CD14-positive monocyte (primary cell): ENCODE data around the gene HINFP. TPM values are rescaled to one million over a fixed set of nuclear protein-coding genes. Genes with fewer than 3 reads are reported as not detected.
"Not testable (repeated sequence)": the region's sequence is repeated elsewhere in the genome, so short reads cannot be mapped to it uniquely, and the experiment has no call there.

ENCODE experiments used
- DNase-seq, 3 donors: peaks; one replicate each; pipeline ENCODE4 v3.0.0-alpha.2; 2011 to 2022
- H2AFZ ChIP-seq: 2 replicates; pipeline ENCODE4 v1.6.0; 2012; ENCODE audit warnings: mild to moderate bottlenecking, low read depth, low read length, inconsistent platforms; ENCODE audit not compliant: insufficient read depth, poor library complexity, severe bottlenecking
- H3K27ac ChIP-seq, 2 donors: 1 replicate in 1 of 2; 2 replicates in 1 of 2; pipeline ENCODE4 v1.5.1; 2012 to 2013; ENCODE audit warnings: low read length in 2 of 2, control low read depth in 1 of 2, inconsistent platforms in 1 of 2, low read depth in 1 of 2, mild to moderate bottlenecking in 1 of 2
- H3K27me3 ChIP-seq, 2 donors: one replicate each; pipeline versions ENCODE4 v1.6.0 to v1.6.1; 2011 to 2013; ENCODE audit warnings: low read length in 2 of 2; ENCODE audit not compliant: control insufficient read depth in 2 of 2, insufficient read depth in 2 of 2
- H3K36me3 ChIP-seq, 2 donors: replicated peaks in 1 of 2; 1 replicate in 1 of 2; 2 replicates in 1 of 2; pipeline versions ENCODE4 v1.5.1 to v1.6.1; 2012 to 2013; ENCODE audit warnings: low read length in 2 of 2, control low read depth in 1 of 2, inconsistent platforms in 1 of 2, mild to moderate bottlenecking in 1 of 2; ENCODE audit not compliant: insufficient read depth in 2 of 2, control insufficient read depth in 1 of 2
- H3K4me1 ChIP-seq, 2 donors: 1 replicate in 1 of 2; 2 replicates in 1 of 2; pipeline versions ENCODE4 v1.5.1 to v1.6.1; 2012 to 2013; ENCODE audit warnings: low read length in 2 of 2, control low read depth in 1 of 2, inconsistent platforms in 1 of 2, mild to moderate bottlenecking in 1 of 2, moderate library complexity in 1 of 2; ENCODE audit not compliant: insufficient read depth in 2 of 2, control insufficient read depth in 1 of 2
- H3K4me2 ChIP-seq: replicated peaks from 2 replicates; pipeline ENCODE3; 2012; ENCODE audit warnings: low read length, moderate library complexity, mild to moderate bottlenecking; ENCODE audit not compliant: poor library complexity, severe bottlenecking; ENCODE audit errors: extremely low read depth
- H3K4me3 ChIP-seq, 3 experiments: fragments of 200-600 bp in 1 of 3; sonication (generic) in 1 of 3; replicated peaks in 1 of 3; 1 replicate in 2 of 3; 2 replicates in 1 of 3; pipeline ENCODE4 v1.5.1; 2011 to 2013; ENCODE audit warnings: low read length in 3 of 3, mild to moderate bottlenecking in 3 of 3, control low read depth in 2 of 3, low read depth in 2 of 3, inconsistent platforms in 1 of 3, moderate library complexity in 1 of 3
- H3K79me2 ChIP-seq: 2 replicates; pipeline ENCODE4 v1.6.0; 2012; ENCODE audit warnings: mild to moderate bottlenecking, control low read depth, inconsistent platforms, low read length, moderate library complexity; ENCODE audit not compliant: insufficient read depth
- H3K9ac ChIP-seq: 2 replicates; pipeline ENCODE4 v1.6.0; 2017; ENCODE audit warnings: low read length, mild to moderate bottlenecking; ENCODE audit not compliant: insufficient read depth, poor library complexity, severe bottlenecking
- H3K9me3 ChIP-seq, 2 donors: replicated peaks in 1 of 2; 1 replicate in 1 of 2; 2 replicates in 1 of 2; pipeline versions ENCODE4 v1.5.1 to v1.6.1; 2012 to 2013; ENCODE audit warnings: low read length in 2 of 2, control low read depth in 1 of 2; ENCODE audit not compliant: control insufficient read depth in 1 of 2, insufficient read depth in 1 of 2
- H4K20me1 ChIP-seq: 2 replicates; pipeline ENCODE4 v1.6.0; 2012; ENCODE audit warnings: mild to moderate bottlenecking, low read length, control low read depth, moderate library complexity; ENCODE audit not compliant: insufficient read depth
- H3K27ac Mint-ChIP-seq, 7 donors: one replicate each; pipeline ENCODE4 v1.8.0; 2020; ENCODE audit warnings: mild to moderate bottlenecking in 7 of 7, mixed read lengths in 7 of 7, moderate library complexity in 6 of 7, inconsistent platforms in 2 of 7
- H3K27me3 Mint-ChIP-seq, 3 donors: one replicate each; pipeline ENCODE4 v1.8.0; 2021 to 2022; ENCODE audit warnings: low read depth in 3 of 3, mild to moderate bottlenecking in 3 of 3, mixed read lengths in 3 of 3, moderate library complexity in 3 of 3, inconsistent platforms in 1 of 3
- H3K36me3 Mint-ChIP-seq, 2 donors: one replicate each; pipeline ENCODE4 v1.8.0; 2020; ENCODE audit warnings: mixed read lengths in 2 of 2, inconsistent platforms in 1 of 2, mild to moderate bottlenecking in 1 of 2
- H3K4me1 Mint-ChIP-seq: one replicate; pipeline ENCODE4 v1.8.0; 2020; ENCODE audit warnings: mild to moderate bottlenecking, mixed read lengths
- H3K4me3 Mint-ChIP-seq, 2 donors: one replicate each; pipeline ENCODE4 v1.8.0; 2020; ENCODE audit warnings: mild to moderate bottlenecking in 2 of 2, mixed read lengths in 2 of 2, moderate library complexity in 1 of 2
- H3K9me3 Mint-ChIP-seq, 7 donors: one replicate each; pipeline ENCODE4 v1.8.0; 2020 to 2022; ENCODE audit warnings: mixed read lengths in 7 of 7, mild to moderate bottlenecking in 6 of 7, moderate library complexity in 6 of 7, inconsistent platforms in 2 of 7
- WGBS: methylation state at CpG from one replicate; pipeline ENCODE4 v1.1.5; 2013; ENCODE audit warnings: missing lambda C conversion rate; ENCODE audit not compliant: insufficient coverage; 5-methylcytosine and 5-hydroxymethylcytosine counted together
- intact Hi-C, 2 donors: fragments of 100-400 bp; cut with micrococcal nuclease; formaldehyde crosslinking; loops; one replicate each; pipeline versions ENCODE4 v1.15.0 to v1.15.1; 2023
- polyA plus RNA-seq, 3 donors: library from polyadenylated mRNA; depleted of rRNA in 1 of 3; unstranded in 2 of 3; stranded (reverse) in 1 of 3; fragments of 300-500 nt in 2 of 3; fragments of >200 nt in 1 of 3; fragmentation: Illumina TruSeq in 2 of 3; gene quantifications; 1 replicate in 2 of 3; 2 replicates in 1 of 3; pipeline ENCODE4 v1.2.3, GENCODE V29; 2012 to 2021
- TF ChIP-seq, protein P1 (sequence below): fragments of 200-600 bp; IDR thresholded peaks from one replicate; pipeline ENCODE4 v1.8.0; 2022; ENCODE audit warnings: antibody characterized with exemption, mild to moderate bottlenecking

Gene HINFP
- polyA plus RNA-seq, 3 donors = 8.0 to 43.0 (median 8.6) TPM

GRCh38 chr11:119100994-119101758 is 20.2 kb upstream of the HINFP start:
- intact Hi-C loops = loop anchor here (2.0 to 5.0 kb wide), 3 partner anchors 16 to 84 kb away; partner anchors contain the start of genes VPS11 (in 2 of the 2), HMBS (in 1 of the 2), RPS25 (in 1 of the 2) and TRAPPC4 (in 1 of the 2)
- Histone ChIP-seq H3K79me2 (peaks cover 45% of the 10 kb centered on the region), H3K4me2 (peak overlapping the region; percentile 95), H3K9me3 (no peaks in the 10 kb centered on the region), H2AFZ (peak overlapping the region; percentile 94), H3K9ac (peak overlapping the region; percentile 81), H4K20me1 (peaks cover 10% of the 10 kb centered on the region), H3K36me3 (peaks cover 18 to 28% of the 10 kb centered on the region in 2 donors), H3K4me1 (peaks cover 37 to 49% of the 10 kb centered on the region in 2 donors), H3K27me3 (no peaks in the 10 kb centered on the region), H3K27ac (peak overlapping the region; percentile 76 to 91), H3K4me3 (peak overlapping the region; percentile 80 to 91 (median 87))
- Mint-ChIP-seq H3K4me3 (peak overlapping the region; percentile 90 to 98), H3K36me3 (peaks cover 25 to 31% of the 10 kb centered on the region in 2 donors), H3K4me1 (peaks cover 49% of the 10 kb centered on the region), H3K9me3 (peaks cover 0 to 2% (median 0%) of the 10 kb centered on the region in 7 donors), H3K27ac (peak overlapping the region; percentile 96 to 99 (median 99)), H3K27me3 (no peaks in the 10 kb centered on the region)
- peak in 1 of 3 donors; percentile 18 for DNase-seq
- under 1% methylated on average over 24 of the region's 29 CpGs for WGBS
- TF ChIP-seq, protein P1, sequence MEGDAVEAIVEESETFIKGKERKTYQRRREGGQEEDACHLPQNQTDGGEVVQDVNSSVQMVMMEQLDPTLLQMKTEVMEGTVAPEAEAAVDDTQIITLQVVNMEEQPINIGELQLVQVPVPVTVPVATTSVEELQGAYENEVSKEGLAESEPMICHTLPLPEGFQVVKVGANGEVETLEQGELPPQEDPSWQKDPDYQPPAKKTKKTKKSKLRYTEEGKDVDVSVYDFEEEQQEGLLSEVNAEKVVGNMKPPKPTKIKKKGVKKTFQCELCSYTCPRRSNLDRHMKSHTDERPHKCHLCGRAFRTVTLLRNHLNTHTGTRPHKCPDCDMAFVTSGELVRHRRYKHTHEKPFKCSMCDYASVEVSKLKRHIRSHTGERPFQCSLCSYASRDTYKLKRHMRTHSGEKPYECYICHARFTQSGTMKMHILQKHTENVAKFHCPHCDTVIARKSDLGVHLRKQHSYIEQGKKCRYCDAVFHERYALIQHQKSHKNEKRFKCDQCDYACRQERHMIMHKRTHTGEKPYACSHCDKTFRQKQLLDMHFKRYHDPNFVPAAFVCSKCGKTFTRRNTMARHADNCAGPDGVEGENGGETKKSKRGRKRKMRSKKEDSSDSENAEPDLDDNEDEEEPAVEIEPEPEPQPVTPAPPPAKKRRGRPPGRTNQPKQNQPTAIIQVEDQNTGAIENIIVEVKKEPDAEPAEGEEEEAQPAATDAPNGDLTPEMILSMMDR = no peak

- peak; percentile 82 to 86 (median 85) for DNase-seq
- H3K27ac ChIP-seq = peak within 1 kb of the TSS; percentile 76 to 91
- H3K4me1 ChIP-seq = peaks cover 44 to 56% of the 10 kb centered on the region in 2 donors
- no peaks in the 10 kb centered on the region for H3K9me3 ChIP-seq
- Mint-ChIP-seq H3K27ac (peak within 1 kb of the TSS; percentile 96 to 99 (median 99)), H3K36me3 (peaks cover 20 to 24% of the 10 kb centered on the region in 2 donors), H3K27me3 (no peaks in the 10 kb centered on the region), H3K9me3 (peaks cover 0 to 2% (median 0%) of the 10 kb centered on the region in 7 donors), H3K4me3 (peak within 1 kb of the TSS; percentile 90 to 98), H3K4me1 (peaks cover 52% of the 10 kb centered on the region)
- intact Hi-C loops = loop anchor here (2.0 to 5.0 kb wide), 3 partner anchors 17 to 85 kb away; partner anchors contain the start of genes VPS11 (in 2 of the 2), HMBS (in 1 of the 2), RPS25 (in 1 of the 2) and TRAPPC4 (in 1 of the 2)
- peak within 1 kb of the TSS; percentile 80 to 91 (median 87) for H3K4me3 ChIP-seq
- peak within 1 kb of the TSS; percentile 94 for H2AFZ ChIP-seq
- H3K79me2 ChIP-seq = peaks cover 45% of the 10 kb centered on the region
- H4K20me1 ChIP-seq = peaks cover 10% of the 10 kb centered on the region
- H3K27me3 ChIP-seq = no peaks in the 10 kb centered on the region
- peak within 1 kb of the TSS; percentile 95 for H3K4me2 ChIP-seq
- 0% methylated on average over 15 of the region's 32 CpGs for WGBS
- H3K9ac ChIP-seq = peak within 1 kb of the TSS; percentile 81
- TF ChIP-seq, protein P1 = no peak
- H3K36me3 ChIP-seq = peaks cover 13 to 22% of the 10 kb centered on the region in 2 donors
Observed at GRCh38 chr11:119101759-119102423, 19.5 kb upstream of the HINFP start, which contains the start of gene DPAGT1. Gene DPAGT1 (minus strand): TSS chr11:119101853. CDS start chr11:119101655, 198 bp downstream.

DNA sequence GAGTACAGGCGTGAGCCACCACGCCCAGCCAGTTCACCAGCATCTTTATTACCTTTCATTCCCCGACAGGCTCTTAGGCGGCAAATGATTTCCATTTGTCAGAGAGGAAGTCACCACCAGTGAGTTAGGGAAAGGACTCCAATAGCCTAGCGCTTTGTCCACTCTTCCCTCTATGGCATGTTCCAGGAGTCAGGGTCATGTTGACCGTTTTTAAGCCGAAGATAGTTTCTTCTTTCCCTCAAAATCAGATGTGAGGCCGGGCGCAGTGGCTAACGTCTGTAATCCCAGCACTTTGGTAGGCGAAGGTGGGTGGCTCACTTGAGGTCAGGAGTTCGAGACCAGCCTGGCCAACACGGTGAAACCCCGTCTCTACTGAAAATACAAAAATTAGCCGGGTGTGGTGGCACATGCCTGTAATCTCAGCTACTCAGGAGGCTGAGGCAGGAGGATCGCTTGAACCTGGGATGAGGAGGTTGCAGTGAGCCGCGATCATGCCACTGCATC is 18.2 kb upstream of the HINFP start:
- peaks cover 51% of the 10 kb centered on the region for H3K79me2 ChIP-seq
- WGBS = 95% methylated on average over 10 of the region's 18 CpGs
- not testable (repeated sequence) for DNase-seq, H3K4me2 ChIP-seq, H3K27me3 ChIP-seq, H2AFZ ChIP-seq, H3K27me3 Mint-ChIP-seq, H3K36me3 ChIP-seq, H3K9ac ChIP-seq, H3K9me3 Mint-ChIP-seq, H3K9me3 ChIP-seq
- Mint-ChIP-seq H3K27ac (peak overlapping the region in 5 of 7 donors; percentile 45 to 99 (median 96)), H3K36me3 (peaks cover 8 to 10% of the 10 kb centered on the region in 2 donors), H3K4me1 (peaks cover 56% of the 10 kb centered on the region), H3K4me3 (peak overlapping the region in 1 of 2 donors; percentile 90)
- peaks cover 19% of the 10 kb centered on the region for H4K20me1 ChIP-seq
- H3K4me1 ChIP-seq = peaks cover 45 to 64% of the 10 kb centered on the region in 2 donors
- peak overlapping the region in 1 of 3 experiments; percentile 91 for H3K4me3 ChIP-seq
- intact Hi-C loops = loop anchor here (5.0 kb wide), 2 partner anchors 36 to 86 kb away; partner anchors contain the start of genes VPS11 (in 2 of the 2), RPS25 (in 1 of the 2) and TRAPPC4 (in 1 of the 2)
- H3K27ac ChIP-seq = peak overlapping the region in 1 of 2 donors; percentile 76
